ENCODE measurements around the gene FARS2. TPM values are rescaled to one million over a fixed set of nuclear protein-coding genes. Genes with fewer than 3 reads are reported as not detected.

Gene FARS2
- total and polyA plus RNA-seq, 4 donors, result 9.2 to 31.4 (median 19.4) TPM

- 3% methylated on average over 22 of the region's 22 CpGs for WGBS, 2 donors
- H3K4me3 ChIP-seq, result peak overlapping the region; percentile 55
- no peaks in the 10 kb centered on the region for H3K9me3 ChIP-seq (ENCODE audit: control insufficient read depth in 4 of 4, insufficient read depth in 3 of 4, low read length in 3 of 4)
- DNase-seq, result peak; percentile 51 to 56 (median 54)
- H3K9ac ChIP-seq (ENCODE audit: insufficient read depth in 1 of 2, low read length in 2 of 2), result peak overlapping the region; percentile 50 to 69
- H3K36me3 ChIP-seq (ENCODE audit: control insufficient read depth in 4 of 4, insufficient read depth in 4 of 4, low read length in 4 of 4), result no peaks in the 10 kb centered on the region
- H3K4me1 ChIP-seq (ENCODE audit: control insufficient read depth in 5 of 5, insufficient read depth in 5 of 5, low read length in 5 of 5), result peaks cover 0 to 18% (median 4%) of the 10 kb centered on the region in 5 donors
- peak; percentile 55 for ATAC-seq (ENCODE audit: insufficient read depth, low FRiP score)
- TF ChIP-seq CTCF (IDR thresholded peaks at IDR 0.05; ENCODE audit: control extremely low read depth, extremely low read depth), result no peak
- peak overlapping the region; percentile 70 to 80 for H3K27ac ChIP-seq (ENCODE audit: low read depth in 1 of 2, low read length in 1 of 2)
- H3K27me3 ChIP-seq (ENCODE audit: control insufficient read depth in 3 of 3, insufficient read depth in 3 of 3, low read length in 2 of 3), result no peaks in the 10 kb centered on the region
Observed at GRCh38 chr6:5260111-5260620, 1.1 kb upstream of the FARS2 start.

GRCh38 chr6:5261545-5262109, 314 bp downstream of the FARS2 start:
- H3K27ac ChIP-seq (ENCODE audit: low read depth in 1 of 2, low read length in 1 of 2), result peak overlapping the region; percentile 91 to 96
- no peaks in the 10 kb centered on the region for H3K36me3 ChIP-seq (ENCODE audit: control insufficient read depth in 4 of 4, insufficient read depth in 4 of 4, low read length in 4 of 4)
- peak overlapping the region; percentile 89 for H3K4me3 ChIP-seq
- ATAC-seq (ENCODE audit: insufficient read depth, low FRiP score) (no peak), DNase-seq (peak in 1 of 3 donors; percentile 15)
- H3K27me3 ChIP-seq (ENCODE audit: control insufficient read depth in 3 of 3, insufficient read depth in 3 of 3, low read length in 2 of 3), result no peaks in the 10 kb centered on the region
- H3K4me1 ChIP-seq (ENCODE audit: control insufficient read depth in 5 of 5, insufficient read depth in 5 of 5, low read length in 5 of 5), result peaks cover 0 to 18% (median 4%) of the 10 kb centered on the region in 5 donors
- H3K9me3 ChIP-seq (ENCODE audit: control insufficient read depth in 4 of 4, insufficient read depth in 3 of 4, low read length in 3 of 4), result no peaks in the 10 kb centered on the region
- no peak for TF ChIP-seq CTCF (IDR thresholded peaks at IDR 0.05; ENCODE audit: control extremely low read depth, extremely low read depth)
- peak overlapping the region; percentile 12 to 99 for H3K9ac ChIP-seq (ENCODE audit: insufficient read depth in 1 of 2, low read length in 2 of 2)
- WGBS, 2 donors, result 0% methylated on average over 19 of the region's 19 CpGs

GRCh38 chr6:5266423-5266822, 5.1 kb downstream of the FARS2 start:
- H3K27ac ChIP-seq (ENCODE audit: low read depth in 1 of 2, low read length in 1 of 2), result no peak overlapping the region
- 91 to 96% methylated on average over 2 of the region's 2 CpGs for WGBS, 2 donors
- no peak overlapping the region for H3K9ac ChIP-seq (ENCODE audit: insufficient read depth in 1 of 2, low read length in 2 of 2)
- H3K9me3 ChIP-seq (ENCODE audit: control insufficient read depth in 4 of 4, insufficient read depth in 3 of 4, low read length in 3 of 4), result no peaks in the 10 kb centered on the region
- ATAC-seq (ENCODE audit: insufficient read depth, low FRiP score), result no peak
- DNase-seq, result no peak
- no peaks in the 10 kb centered on the region for H3K27me3 ChIP-seq (ENCODE audit: control insufficient read depth in 3 of 3, insufficient read depth in 3 of 3, low read length in 2 of 3)
- H3K4me3 ChIP-seq, result no peak overlapping the region
- no peaks in the 10 kb centered on the region for H3K36me3 ChIP-seq (ENCODE audit: control insufficient read depth in 4 of 4, insufficient read depth in 4 of 4, low read length in 4 of 4)
- no peak for TF ChIP-seq CTCF (IDR thresholded peaks at IDR 0.05; ENCODE audit: control extremely low read depth, extremely low read depth)
- peaks cover 0 to 9% (median 0%) of the 10 kb centered on the region in 5 donors for H3K4me1 ChIP-seq (ENCODE audit: control insufficient read depth in 5 of 5, insufficient read depth in 5 of 5, low read length in 5 of 5)
